Cardiac fibroblast (primary cell): ENCODE measurements around the gene TMEM256.

Experiments
- DNase-seq, 2 donors: peaks; one replicate each; pipeline versions ENCODE4 v3.0.0 to v3.0.0-alpha.2; 2010; ENCODE audit warnings: low read depth in 2 of 2
- H3K4me3 ChIP-seq, 2 donors: replicated peaks in 1 of 2; 1 replicate in 1 of 2; 2 replicates in 1 of 2; pipeline ENCODE4 v1.5.1; 2011; ENCODE audit warnings: low read depth in 2 of 2, low read length in 2 of 2, mild to moderate bottlenecking in 2 of 2, moderate library complexity in 1 of 2
- TF ChIP-seq, protein P1 (sequence below): IDR thresholded peaks from one replicate; pipeline ENCODE4 v1.5.1; 2011; ENCODE audit warnings: low read depth, mild to moderate bottlenecking, low read length, inconsistent platforms

Gene TMEM256

DNA sequence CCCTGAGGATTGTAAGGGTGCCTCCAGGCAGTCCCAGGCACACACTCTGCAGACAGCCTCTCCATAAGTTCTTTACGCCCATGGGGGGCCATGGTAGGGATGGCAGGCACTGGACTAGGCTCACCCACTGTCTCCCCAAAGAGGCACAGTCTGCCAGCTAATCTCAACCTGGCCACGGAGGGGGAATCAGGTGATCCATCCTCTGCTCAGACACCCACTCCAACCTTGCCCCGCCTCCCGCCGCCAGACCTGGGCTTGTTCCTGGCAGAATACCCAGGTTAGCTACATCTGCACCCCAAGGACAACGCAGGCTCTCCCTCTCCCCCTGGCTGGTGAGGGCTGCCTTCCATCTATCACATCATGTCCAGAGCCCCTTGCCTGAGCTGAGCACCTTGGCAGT lies 5.0 kb upstream of the TMEM256 start:
- DNase-seq = no peak
- no peak overlapping the region for H3K4me3 ChIP-seq
- TF ChIP-seq, protein P1, sequence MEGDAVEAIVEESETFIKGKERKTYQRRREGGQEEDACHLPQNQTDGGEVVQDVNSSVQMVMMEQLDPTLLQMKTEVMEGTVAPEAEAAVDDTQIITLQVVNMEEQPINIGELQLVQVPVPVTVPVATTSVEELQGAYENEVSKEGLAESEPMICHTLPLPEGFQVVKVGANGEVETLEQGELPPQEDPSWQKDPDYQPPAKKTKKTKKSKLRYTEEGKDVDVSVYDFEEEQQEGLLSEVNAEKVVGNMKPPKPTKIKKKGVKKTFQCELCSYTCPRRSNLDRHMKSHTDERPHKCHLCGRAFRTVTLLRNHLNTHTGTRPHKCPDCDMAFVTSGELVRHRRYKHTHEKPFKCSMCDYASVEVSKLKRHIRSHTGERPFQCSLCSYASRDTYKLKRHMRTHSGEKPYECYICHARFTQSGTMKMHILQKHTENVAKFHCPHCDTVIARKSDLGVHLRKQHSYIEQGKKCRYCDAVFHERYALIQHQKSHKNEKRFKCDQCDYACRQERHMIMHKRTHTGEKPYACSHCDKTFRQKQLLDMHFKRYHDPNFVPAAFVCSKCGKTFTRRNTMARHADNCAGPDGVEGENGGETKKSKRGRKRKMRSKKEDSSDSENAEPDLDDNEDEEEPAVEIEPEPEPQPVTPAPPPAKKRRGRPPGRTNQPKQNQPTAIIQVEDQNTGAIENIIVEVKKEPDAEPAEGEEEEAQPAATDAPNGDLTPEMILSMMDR = no peak

DNA sequence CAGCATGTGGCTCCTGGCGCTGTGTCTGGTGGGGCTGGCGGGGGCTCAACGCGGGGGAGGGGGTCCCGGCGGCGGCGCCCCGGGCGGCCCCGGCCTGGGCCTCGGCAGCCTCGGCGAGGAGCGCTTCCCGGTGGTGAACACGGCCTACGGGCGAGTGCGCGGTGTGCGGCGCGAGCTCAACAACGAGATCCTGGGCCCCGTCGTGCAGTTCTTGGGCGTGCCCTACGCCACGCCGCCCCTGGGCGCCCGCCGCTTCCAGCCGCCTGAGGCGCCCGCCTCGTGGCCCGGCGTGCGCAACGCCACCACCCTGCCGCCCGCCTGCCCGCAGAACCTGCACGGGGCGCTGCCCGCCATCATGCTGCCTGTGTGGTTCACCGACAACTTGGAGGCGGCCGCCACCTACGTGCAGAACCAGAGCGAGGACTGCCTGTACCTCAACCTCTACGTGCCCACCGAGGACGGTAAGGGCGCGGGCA lies 4.4 kb upstream of the TMEM256 start:
- no peak overlapping the region for H3K4me3 ChIP-seq
- no peak for DNase-seq
- TF ChIP-seq, protein P1 = no peak

DNA sequence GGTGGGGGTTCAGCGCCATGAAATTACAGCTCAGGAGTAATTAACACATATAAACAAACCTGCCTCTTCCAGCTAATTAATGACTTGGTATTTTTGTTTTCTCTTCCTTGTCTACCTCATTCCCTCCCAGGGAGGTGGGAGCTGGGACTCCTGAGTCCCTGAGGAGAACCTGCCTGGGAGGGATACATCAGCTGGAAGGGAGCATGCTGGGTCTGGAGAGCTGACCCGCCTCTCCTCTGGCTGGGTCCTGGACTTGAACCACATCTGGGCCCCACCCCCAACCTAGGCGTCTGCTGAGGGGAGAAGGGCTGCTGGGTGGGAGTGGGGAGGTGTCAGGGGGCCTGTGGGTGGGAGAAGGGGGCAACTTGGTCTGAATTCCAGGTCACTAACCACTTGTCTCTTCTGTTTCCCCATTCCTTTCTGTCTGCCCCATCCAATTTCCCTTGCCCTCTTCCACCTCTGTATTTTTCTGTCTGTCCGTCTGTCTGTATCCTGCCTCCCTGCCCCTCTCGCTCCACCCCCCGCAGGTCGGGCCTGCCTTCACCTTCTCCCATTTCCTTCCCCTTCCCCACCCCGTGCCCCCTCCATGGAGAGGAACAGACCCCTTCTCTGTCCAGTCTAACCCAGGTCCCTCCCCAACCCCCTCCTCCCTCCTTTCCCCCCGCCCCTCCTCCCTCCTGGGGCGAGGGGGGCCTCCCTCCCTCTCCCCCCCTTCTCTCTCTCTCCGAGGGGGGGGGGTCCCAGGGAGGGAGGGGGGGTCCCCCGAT lies 3.8 kb upstream of the TMEM256 start, which contains the start of gene NLGN2:
Gene NLGN2 (plus strand): TSS at position 361 of the 767 bp plus-strand sequence. CDS start 411 bp downstream, outside the sequence.
- no peak within 1 kb of the TSS for H3K4me3 ChIP-seq
- TF ChIP-seq, protein P1 = no peak
- DNase-seq = no peak

DNA sequence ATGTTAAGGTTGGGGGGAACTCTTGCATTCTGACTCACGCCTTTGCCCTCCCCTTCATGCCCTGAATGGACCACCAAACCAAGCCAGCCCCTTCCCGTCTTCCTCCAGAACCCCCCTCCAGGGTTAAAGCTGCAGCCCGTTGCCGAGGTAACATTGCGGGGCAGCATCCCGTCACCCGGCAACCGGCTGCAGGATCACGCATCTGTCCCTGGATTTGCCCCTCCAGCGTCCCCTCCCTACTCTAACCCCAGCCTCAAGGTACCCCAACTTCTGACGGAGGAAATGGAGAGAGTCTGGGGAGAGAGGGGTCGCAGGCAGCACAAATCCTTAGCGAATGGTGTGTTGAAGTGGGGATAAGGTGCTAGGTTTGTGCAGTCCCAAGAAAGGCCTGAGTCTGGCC lies 3.2 kb upstream of the TMEM256 start:
- no peak for DNase-seq
- no peak overlapping the region for H3K4me3 ChIP-seq
- TF ChIP-seq, protein P1 = no peak

DNA sequence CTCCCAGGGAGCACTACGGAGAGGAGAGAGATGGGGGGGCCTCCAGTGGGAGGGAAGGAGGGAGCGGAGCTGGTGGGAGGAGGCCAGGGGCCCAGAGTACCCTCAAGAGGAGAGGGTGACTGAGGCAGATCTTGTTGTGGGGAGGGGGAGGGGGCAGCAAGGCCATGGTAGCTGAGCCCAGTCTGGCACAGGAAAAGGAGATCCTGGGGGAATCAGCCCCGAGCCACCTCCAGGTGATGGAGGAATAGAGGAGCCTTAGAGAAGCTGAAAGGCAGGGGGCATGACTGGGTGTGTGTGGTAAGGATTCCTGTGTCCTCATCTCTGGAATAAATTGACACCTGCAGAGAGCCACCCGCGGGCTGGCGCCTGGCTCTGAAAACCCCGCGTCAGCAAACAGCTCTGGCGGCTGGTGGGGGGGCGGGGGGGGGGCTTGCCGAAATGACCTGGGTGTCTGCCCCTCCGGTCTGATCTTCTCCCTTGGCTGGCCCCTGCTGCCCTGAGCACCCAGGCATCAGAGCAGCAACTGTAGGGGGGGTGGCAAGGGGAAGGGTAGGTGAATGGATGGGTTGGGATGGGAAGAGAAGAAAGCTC lies 2.4 kb upstream of the TMEM256 start:
- no peak for DNase-seq
- TF ChIP-seq, protein P1 = no peak
- peak overlapping the region in 1 of 2 donors; percentile 75 for H3K4me3 ChIP-seq

DNA sequence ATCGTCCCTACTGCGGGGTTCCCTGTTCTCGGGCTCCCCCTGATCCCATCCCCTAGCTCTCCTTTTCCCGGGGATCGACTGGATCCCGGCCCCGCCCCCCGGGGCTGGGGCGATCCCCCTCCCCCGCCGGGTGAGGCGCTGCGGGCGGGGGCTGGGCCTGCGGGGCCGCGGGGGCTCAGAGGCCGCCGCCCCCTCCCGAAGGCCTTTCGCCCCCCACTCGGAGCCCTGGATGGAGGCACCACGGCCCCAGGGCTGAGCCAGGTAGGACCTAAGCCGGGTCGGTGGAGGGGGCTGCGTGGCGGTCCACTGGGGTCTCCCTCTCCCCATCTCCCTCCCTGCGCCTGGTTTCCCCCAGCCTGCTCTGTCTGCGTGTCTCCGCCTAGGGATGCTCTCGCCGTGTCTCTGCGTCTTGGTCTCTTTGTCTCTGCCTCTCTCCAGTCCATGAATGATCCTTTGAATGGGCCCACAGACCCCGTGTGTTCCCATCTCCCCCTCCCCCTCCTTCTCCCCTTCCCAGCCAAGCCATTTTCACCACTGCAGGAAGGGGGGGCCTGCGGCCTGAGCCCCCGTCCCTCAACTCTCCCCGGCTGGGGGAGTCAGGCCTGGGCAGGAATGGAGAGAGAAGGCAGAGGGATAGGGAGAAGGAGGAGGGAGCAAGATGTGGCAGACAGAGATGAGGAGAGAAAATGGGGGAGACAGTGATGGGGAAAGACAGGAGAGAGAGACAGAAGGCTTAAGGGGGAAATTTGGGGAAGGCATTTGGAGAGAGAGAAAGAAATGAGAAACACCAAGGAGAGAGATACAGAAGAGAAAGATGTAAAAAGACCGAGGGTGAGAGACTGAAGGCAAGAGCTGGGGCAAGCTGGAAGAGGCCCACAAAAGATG lies 1.7 kb upstream of the TMEM256 start:
- no peak for DNase-seq
- TF ChIP-seq, protein P1 = no peak
- H3K4me3 ChIP-seq = peak overlapping the region; percentile 67 to 75
